ENCODE results near the gene RET. TPM values are rescaled to one million over a fixed set of nuclear protein-coding genes. Genes with fewer than 3 reads are reported as not detected.
"Not testable (repeated sequence)": the region's sequence is repeated elsewhere in the genome, so short reads cannot be mapped to it uniquely, and the experiment has no call there.

The RET gene
- total RNA-seq, 1 experiment from 2014 or later: 68.0 TPM

DNA sequence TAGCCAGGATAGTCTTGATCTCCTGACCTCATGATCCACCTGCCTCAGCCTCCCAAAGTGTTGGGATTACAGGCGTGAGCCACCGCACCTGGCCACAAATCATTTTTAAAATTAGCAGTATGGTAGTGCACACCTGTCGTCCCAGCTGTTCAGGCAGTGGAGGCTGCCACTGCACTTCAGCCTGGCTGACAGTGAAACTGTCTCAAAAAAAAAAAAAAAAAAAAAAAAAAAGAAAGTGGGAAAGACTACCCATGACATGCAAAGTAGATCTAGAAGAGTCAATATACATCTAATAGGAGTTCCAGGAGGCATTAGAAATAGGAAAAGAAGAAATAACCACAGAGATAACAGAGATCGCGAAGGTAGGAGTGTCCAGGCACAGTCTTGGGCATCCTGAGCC, 64.6 kb downstream of the RET start:
- intact Hi-C loops (cut with micrococcal nuclease; ENCODE audit: unreplicated experiment): no loop called here
- DNase-seq (ENCODE audit: low spot score): no peak
- Histone ChIP-seq H3K9me3 (ENCODE audit: low read depth, low read length, poor library complexity, severe bottlenecking) (no peaks in the 10 kb centered on the region), H3K36me3 (ENCODE audit: insufficient read depth, low read length, poor library complexity, severe bottlenecking) (no peaks in the 10 kb centered on the region), H3K4me3 (ENCODE audit: low read depth, low read length, poor library complexity, severe bottlenecking) (no peak overlapping the region), H3K27ac (ENCODE audit: low read depth, low read length, poor library complexity, severe bottlenecking) (no peak overlapping the region), H3K27me3 (replicated peaks; ENCODE audit: insufficient read depth, low read depth, low read length, poor library complexity) (no peaks in the 10 kb centered on the region), H3K4me1 (ENCODE audit: insufficient read depth, low read length, poor library complexity, severe bottlenecking) (peaks cover 18% of the 10 kb centered on the region)
- TF ChIP-seq, protein P1, sequence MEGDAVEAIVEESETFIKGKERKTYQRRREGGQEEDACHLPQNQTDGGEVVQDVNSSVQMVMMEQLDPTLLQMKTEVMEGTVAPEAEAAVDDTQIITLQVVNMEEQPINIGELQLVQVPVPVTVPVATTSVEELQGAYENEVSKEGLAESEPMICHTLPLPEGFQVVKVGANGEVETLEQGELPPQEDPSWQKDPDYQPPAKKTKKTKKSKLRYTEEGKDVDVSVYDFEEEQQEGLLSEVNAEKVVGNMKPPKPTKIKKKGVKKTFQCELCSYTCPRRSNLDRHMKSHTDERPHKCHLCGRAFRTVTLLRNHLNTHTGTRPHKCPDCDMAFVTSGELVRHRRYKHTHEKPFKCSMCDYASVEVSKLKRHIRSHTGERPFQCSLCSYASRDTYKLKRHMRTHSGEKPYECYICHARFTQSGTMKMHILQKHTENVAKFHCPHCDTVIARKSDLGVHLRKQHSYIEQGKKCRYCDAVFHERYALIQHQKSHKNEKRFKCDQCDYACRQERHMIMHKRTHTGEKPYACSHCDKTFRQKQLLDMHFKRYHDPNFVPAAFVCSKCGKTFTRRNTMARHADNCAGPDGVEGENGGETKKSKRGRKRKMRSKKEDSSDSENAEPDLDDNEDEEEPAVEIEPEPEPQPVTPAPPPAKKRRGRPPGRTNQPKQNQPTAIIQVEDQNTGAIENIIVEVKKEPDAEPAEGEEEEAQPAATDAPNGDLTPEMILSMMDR (conservative IDR thresholded peaks at IDR 0.05; ENCODE audit: low read depth, low read length): no peak
- no peak for TF ChIP-seq EZH2 (IDR thresholded peaks at IDR 0.05; ENCODE audit: borderline replicate concordance, low read depth, low read length, poor library complexity, severe bottlenecking)
- CTCF ChIA-PET: no interaction called here
- BruUV-seq (replicated peaks): no TSS peak
- POLR2A ChIA-PET (ENCODE audit: low non-redundant PET): no interaction called here

DNA sequence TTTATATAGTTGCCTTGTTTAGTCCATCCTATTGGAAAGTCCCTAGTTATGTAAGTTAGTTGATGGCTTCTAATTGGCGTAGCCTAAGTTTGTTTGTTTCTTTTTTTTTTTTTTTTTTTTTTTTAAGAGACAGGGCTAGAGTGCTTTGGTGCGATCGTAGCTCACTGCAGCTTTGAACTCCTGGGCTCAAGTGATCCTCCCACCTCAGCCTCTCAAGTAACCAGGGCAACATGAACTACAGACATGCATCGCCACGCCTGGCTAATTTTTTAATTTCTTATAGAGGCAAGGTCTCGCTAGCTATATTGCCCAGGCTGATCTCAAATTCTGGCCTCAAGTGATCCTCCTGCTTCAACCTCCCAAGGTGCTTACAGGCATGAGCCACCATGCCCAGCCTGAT, 68.4 kb downstream of the RET start:
- ChIA-PET POLR2A (ENCODE audit: low non-redundant PET) (no interaction called here), CTCF (no interaction called here)
- BruUV-seq (replicated peaks): no TSS peak
- intact Hi-C loops (cut with micrococcal nuclease; ENCODE audit: unreplicated experiment): no loop called here
- Histone ChIP-seq H3K36me3 (ENCODE audit: insufficient read depth, low read length, poor library complexity, severe bottlenecking) (no peaks in the 10 kb centered on the region), H3K27ac (ENCODE audit: low read depth, low read length, poor library complexity, severe bottlenecking) (no peak overlapping the region), H3K4me1 (ENCODE audit: insufficient read depth, low read length, poor library complexity, severe bottlenecking) (peaks cover 3% of the 10 kb centered on the region), H3K27me3 (replicated peaks; ENCODE audit: insufficient read depth, low read depth, low read length, poor library complexity) (no peaks in the 10 kb centered on the region), H3K9me3 (ENCODE audit: low read depth, low read length, poor library complexity, severe bottlenecking) (peaks cover 3% of the 10 kb centered on the region), H3K4me3 (ENCODE audit: low read depth, low read length, poor library complexity, severe bottlenecking) (no peak overlapping the region)
- DNase-seq (ENCODE audit: low spot score): no peak
- TF ChIP-seq, protein P1 (conservative IDR thresholded peaks at IDR 0.05; ENCODE audit: low read depth, low read length): no peak
- TF ChIP-seq EZH2 (IDR thresholded peaks at IDR 0.05; ENCODE audit: borderline replicate concordance, low read depth, low read length, poor library complexity, severe bottlenecking): no peak

DNA sequence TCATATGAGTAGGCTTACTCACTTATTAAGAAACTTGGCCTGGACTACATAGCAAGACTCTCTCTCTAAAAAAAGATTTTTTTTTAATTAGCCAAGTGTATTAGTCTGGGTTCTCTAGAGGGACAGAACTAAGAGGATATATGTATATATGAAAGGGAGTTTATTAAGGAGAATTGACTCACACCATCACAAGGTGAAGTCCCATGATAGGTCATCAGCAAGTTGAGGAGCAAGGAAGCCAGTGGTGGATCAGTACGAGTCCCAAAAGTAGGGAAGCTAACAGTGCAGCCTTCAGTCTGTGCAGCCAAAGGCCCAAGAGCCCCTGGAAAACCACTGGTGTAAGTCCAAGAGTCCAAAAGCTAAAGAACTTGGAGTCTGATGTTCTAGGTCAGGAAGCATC, 69.1 kb downstream of the RET start:
- H3K4me3 ChIP-seq (ENCODE audit: low read depth, low read length, poor library complexity, severe bottlenecking); H3K36me3 ChIP-seq (ENCODE audit: insufficient read depth, low read length, poor library complexity, severe bottlenecking); H3K4me1 ChIP-seq (ENCODE audit: insufficient read depth, low read length, poor library complexity, severe bottlenecking); CTCF ChIA-PET; H3K9me3 ChIP-seq (ENCODE audit: low read depth, low read length, poor library complexity, severe bottlenecking); DNase-seq (ENCODE audit: low spot score); intact Hi-C loops (cut with micrococcal nuclease; ENCODE audit: unreplicated experiment); BruUV-seq (replicated peaks); POLR2A ChIA-PET (ENCODE audit: low non-redundant PET); H3K27ac ChIP-seq (ENCODE audit: low read depth, low read length, poor library complexity, severe bottlenecking); H3K27me3 ChIP-seq (replicated peaks; ENCODE audit: insufficient read depth, low read depth, low read length, poor library complexity): not testable (repeated sequence)

DNA sequence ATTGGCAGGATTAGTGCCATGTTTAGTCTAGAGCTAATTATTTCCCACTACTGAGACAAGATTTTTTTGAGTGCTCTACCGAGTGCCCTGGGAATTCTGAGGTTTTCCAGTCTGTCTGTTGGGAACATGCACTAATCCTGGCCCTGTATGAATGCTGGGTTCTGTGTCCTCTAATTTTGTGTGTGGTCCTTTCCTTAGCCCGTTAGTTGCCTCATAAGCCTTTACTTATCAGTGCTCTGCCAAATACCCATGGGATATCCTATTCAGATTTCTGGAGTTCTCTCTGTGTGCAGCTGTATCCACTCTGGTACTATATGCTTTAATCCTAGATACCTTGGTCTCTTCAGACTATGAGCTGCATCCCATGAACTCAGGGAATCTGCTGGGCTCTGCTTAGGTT, 74.5 kb downstream of the RET start:
- Histone ChIP-seq H3K27ac (ENCODE audit: low read depth, low read length, poor library complexity, severe bottlenecking) (no peak overlapping the region), H3K36me3 (ENCODE audit: insufficient read depth, low read length, poor library complexity, severe bottlenecking) (no peaks in the 10 kb centered on the region), H3K9me3 (ENCODE audit: low read depth, low read length, poor library complexity, severe bottlenecking) (peaks cover 3% of the 10 kb centered on the region), H3K4me1 (ENCODE audit: insufficient read depth, low read length, poor library complexity, severe bottlenecking) (peaks cover 6% of the 10 kb centered on the region), H3K4me3 (ENCODE audit: low read depth, low read length, poor library complexity, severe bottlenecking) (no peak overlapping the region), H3K27me3 (replicated peaks; ENCODE audit: insufficient read depth, low read depth, low read length, poor library complexity) (no peaks in the 10 kb centered on the region)
- intact Hi-C loops (cut with micrococcal nuclease; ENCODE audit: unreplicated experiment): no loop called here
- DNase-seq (ENCODE audit: low spot score): no peak
- CTCF ChIA-PET: no interaction called here
- no peak for TF ChIP-seq EZH2 (IDR thresholded peaks at IDR 0.05; ENCODE audit: borderline replicate concordance, low read depth, low read length, poor library complexity, severe bottlenecking)
- TF ChIP-seq, protein P1 (conservative IDR thresholded peaks at IDR 0.05; ENCODE audit: low read depth, low read length): no peak
- POLR2A ChIA-PET (ENCODE audit: low non-redundant PET): no interaction called here
- no TSS peak for BruUV-seq (replicated peaks)
